Measurements from ENCODE around the gene SERINC2. TPM values are rescaled to one million over a fixed set of nuclear protein-coding genes. Genes with fewer than 3 reads are reported as not detected.

Gene SERINC2
- total and polyA plus RNA-seq, 2 of the 8 experiments (the other 6 are each of a cell fraction or from before 2014, with no cell fraction given): 31.4 to 60.0 TPM

GRCh38 chr1:31433396-31433930 lies 20.4 kb downstream of the SERINC2 start (continued):
- TF ChIP-seq CHD7 (IDR thresholded peaks at IDR 0.05; ENCODE audit: insufficient replicate concordance, low read length) (no peak), HDAC6 (IDR thresholded peaks at IDR 0.05; ENCODE audit: low read depth, low read length) (no peak), MAFK (IDR thresholded peaks at IDR 0.05; ENCODE audit: low read depth, low read length) (no peak), ASH2L (IDR thresholded peaks at IDR 0.05; ENCODE audit: low read length) (no peak), SIN3A (conservative IDR thresholded peaks at IDR 0.05 in 1 of 2, IDR thresholded peaks at IDR 0.05 in 1 of 2; ENCODE audit: low read depth in 1 of 2, low read length in 2 of 2) (no peak), SAP30 (IDR thresholded peaks at IDR 0.05; ENCODE audit: insufficient read depth, insufficient replicate concordance, low read length) (no peak)
